T-helper 2 cell treated with Interferon-gamma antibody and Interleukin-4, amounts not matched to agents 100 ng/mL and 5 ng/mL, for 36 hours (primary cell): ENCODE data around the gene CLIP3. TPM values are rescaled to one million over a fixed set of nuclear protein-coding genes. Genes with fewer than 3 reads are reported as not detected.
"Not testable (repeated sequence)": the region's sequence is repeated elsewhere in the genome, so short reads cannot be mapped to it uniquely, and the experiment has no call there.

Experiments used
- intact Hi-C: fragments of 100-400 bp; cut with micrococcal nuclease; formaldehyde crosslinking; loops from one replicate; pipeline ENCODE4 v1.15.1; 2023
- total RNA-seq: library from RNA; stranded (reverse); gene quantifications from 2 replicates; pipeline ENCODE4 v1.2.3, GENCODE V29; 2022

CLIP3 gene, protein sequence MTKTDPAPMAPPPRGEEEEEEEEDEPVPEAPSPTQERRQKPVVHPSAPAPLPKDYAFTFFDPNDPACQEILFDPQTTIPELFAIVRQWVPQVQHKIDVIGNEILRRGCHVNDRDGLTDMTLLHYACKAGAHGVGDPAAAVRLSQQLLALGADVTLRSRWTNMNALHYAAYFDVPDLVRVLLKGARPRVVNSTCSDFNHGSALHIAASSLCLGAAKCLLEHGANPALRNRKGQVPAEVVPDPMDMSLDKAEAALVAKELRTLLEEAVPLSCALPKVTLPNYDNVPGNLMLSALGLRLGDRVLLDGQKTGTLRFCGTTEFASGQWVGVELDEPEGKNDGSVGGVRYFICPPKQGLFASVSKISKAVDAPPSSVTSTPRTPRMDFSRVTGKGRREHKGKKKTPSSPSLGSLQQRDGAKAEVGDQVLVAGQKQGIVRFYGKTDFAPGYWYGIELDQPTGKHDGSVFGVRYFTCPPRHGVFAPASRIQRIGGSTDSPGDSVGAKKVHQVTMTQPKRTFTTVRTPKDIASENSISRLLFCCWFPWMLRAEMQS
- 3.0 and 5.1 TPM in 2 replicates for total RNA-seq

- intact Hi-C loops, result no loop called here
Observed at GRCh38 chr19:36032251-36033104, at the start of gene CLIP3. TSS of gene CLIP3 (minus strand) at chr19:36032873. CDS start at chr19:36032357, 516 bp downstream.

DNA sequence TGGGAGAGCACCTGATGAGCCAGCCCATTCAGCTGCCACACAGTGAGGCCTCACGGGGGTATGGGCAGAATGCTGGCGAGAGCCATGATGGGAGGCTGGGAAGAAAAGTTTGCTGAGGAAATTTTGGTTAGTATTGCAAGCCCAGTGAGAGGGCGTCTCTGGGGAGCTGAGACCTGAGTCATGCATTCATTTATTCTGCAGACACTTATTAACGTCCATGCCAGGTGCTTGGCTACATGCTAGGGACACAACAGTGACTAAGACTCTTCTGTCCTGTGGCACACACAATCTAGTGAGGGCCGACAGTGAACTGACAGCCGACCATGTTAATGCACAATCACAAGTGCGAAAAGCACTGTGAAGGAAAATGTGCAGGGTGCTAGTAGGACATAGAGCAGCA lies 49.2 kb upstream of the CLIP3 start:
- intact Hi-C loops, result no loop called here

DNA sequence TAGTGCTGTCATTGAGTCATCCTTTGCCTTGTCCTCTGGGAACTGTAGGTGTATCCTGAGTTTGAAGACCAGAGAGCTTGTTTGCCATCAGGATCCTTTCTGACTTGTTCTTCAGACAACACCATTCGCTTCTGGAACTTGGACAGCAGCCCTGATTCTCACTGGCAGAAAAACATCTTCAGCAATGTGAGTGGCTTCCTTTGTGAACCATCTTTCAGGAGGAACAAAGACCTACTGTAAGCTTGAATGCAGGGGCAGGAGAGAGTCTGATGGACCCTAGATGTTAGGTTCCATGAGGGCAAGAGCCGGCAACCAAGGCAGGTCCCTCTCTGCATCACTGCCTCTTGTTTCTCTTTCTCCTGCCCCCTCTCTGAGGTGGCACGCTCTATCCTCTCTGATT lies 48.7 kb upstream of the CLIP3 start:
- intact Hi-C loops, result no loop called here

- intact Hi-C loops, result no loop called here
Observed at GRCh38 chr19:36079389-36079945, 46.8 kb upstream of the CLIP3 start.

DNA sequence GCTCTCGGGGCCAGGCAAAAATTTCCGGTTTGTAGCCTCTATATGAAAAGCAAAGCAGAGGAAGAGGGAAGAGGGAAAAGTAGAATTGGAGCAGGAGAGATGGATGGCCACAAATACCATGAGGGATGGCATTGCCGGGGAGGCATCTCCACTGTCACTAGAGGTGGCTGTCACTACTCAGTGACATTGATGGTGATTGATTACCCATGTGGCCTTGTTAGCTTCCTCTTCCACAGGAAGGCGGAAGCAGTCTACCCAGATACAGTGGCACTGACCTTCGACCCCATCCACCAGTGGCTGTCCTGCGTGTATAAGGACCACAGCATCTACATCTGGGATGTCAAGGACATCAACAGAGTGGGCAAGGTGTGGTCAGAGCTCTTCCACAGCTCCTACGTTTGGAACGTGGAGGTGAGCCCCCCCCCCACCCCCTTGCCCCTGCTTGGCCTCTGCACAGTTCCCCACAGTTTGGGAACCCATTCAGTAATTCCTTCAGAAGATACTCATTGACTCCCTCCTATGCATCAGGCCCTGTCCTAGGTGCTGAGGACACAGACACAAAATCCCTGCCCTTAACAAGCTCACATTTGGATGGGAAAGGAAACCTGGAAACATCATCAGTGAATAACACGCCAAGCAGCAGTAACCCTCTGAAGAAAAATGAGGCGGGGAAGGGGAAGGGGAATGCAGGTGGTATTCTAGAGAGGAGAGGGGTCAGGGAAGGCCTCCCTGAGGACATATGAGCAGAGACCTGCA lies 40.6 kb upstream of the CLIP3 start:
- intact Hi-C loops, result no loop called here

- intact Hi-C loops, result no loop called here
Observed at GRCh38 chr19:36072081-36072480, 39.4 kb upstream of the CLIP3 start.

DNA sequence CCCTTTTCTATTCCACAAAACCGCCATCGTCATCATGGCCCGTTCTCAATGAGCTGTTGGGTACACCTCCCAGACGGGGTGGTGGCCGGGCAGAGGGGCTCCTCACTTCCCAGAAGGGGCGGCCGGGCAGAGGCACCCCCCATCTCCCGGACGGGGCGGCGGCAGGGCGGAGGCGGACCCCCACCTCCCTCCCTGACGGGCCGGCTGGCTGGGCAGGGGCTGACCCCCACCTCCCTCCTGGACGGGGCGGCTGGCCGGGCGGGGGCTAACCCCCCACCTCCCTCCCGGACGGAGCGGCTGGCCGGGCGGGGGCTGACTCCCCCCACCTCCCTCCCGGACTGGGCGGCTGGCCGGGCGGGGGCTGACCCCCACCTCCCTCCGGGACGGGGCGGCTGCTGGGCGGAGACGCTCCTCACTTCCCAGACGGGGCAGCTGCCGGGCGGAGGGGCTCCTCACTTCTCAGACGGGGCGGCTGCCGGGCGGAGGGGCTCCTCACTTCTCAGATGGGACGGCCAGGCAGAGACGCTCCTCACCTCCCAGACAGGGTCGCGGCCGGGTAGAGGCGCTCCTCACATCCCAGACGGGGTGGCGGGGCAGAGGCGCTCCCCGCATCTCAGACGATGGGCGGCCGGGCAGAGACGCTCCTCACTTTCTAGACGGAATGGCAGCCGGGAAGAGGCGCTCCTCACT lies 36.3 kb upstream of the CLIP3 start:
- intact Hi-C loops, result not testable (repeated sequence)

DNA sequence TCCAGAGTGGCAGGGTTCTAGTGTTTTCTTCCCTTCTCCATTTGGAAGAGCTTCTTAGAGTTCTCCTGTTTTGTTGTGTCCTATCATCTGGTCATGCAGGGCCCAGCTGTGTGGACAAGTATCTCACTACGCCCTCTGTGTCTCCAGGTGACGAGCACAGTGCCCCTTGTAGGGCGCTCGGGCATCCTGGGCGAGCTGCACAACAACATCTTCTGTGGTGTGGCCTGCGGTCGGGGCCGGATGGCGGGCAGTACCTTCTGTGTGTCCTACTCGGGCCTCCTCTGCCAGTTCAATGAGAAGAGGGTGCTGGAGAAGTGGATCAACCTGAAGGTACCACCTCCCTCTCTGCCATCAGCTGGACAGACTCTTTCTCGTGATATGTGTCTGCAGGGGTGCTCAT lies 35.0 kb upstream of the CLIP3 start:
- intact Hi-C loops, result no loop called here

DNA sequence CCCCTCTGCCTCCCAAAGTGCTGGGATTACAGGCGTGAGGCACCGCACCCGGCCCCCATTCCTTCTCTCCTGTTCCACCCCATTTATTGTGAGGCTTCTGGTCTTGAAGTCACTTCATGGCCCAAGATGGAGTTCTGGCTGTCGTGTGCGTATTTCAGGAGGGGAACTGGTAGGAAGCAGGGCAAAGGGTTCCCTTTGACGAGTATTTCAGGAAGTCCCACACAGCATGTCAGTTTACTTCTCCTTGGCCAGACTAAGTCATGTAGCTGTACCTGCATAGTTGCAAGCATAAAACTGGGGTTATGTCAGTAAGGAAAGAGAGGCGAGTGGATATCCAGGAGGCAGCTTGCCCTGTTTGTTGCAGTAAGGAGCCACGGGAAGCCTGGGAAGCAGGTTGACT lies 32.2 kb upstream of the CLIP3 start:
- intact Hi-C loops, result no loop called here

- intact Hi-C loops, result no loop called here
Observed at GRCh38 chr19:36061367-36061766, 28.7 kb upstream of the CLIP3 start.

GRCh38 chr19:36060430-36060829 lies 27.8 kb upstream of the CLIP3 start:
- intact Hi-C loops, result no loop called here

- intact Hi-C loops, result loop anchor here (10.0 kb wide), 1 partner anchor 415 kb away; the partner anchor contains the start of genes COX6B1 and ETV2
Observed at GRCh38 chr19:36059180-36059910, 26.7 kb upstream of the CLIP3 start.

DNA sequence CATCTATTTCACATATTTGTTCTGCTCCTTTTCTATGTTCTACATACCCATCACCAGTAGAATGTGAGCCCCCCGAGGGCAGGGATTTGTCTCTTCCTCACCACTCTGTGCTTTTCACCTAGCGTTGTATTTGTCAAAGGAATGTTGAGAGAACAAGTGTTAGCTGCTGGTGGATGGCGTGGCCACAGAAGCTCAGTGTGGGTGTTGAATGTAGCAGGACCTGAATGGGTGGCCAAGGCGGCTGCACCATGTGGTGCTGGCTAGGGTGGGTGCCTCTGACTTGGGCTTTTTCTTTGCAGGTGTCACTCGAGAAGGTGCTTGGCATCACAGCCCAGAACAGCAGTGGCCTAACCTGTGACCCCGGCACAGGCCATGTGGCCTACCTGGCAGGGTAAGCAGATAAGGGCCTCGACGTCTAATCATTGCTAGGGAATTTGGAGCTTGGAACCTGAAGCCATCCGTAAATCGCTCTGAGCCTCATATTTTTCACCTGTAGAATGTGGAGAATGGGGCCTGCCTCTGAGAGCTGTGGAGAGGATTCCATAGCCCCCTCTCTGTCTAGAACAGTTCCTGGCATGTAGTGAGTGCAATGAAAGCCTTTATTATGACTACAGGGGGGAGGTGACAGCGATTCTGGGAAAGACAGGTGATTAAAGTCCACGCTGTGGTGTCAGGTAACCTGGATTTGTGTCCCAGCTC lies 26.0 kb upstream of the CLIP3 start:
- intact Hi-C loops, result loop anchor here (10.0 kb wide), 1 partner anchor 414 kb away; the partner anchor contains the start of genes COX6B1 and ETV2

GRCh38 chr19:36054733-36055686 lies 22.3 kb upstream of the CLIP3 start, which contains the start of gene WDR62:
TSS of gene WDR62 (plus strand) at chr19:36054897. CDS start at chr19:36054972, 75 bp downstream.
- intact Hi-C loops, result loop anchor here (1.0 to 10.0 kb wide), 11 partner anchors 41 to 410 kb away; partner anchors contain the start of genes ALKBH6, ARHGAP33, COX6B1 and ETV2

DNA sequence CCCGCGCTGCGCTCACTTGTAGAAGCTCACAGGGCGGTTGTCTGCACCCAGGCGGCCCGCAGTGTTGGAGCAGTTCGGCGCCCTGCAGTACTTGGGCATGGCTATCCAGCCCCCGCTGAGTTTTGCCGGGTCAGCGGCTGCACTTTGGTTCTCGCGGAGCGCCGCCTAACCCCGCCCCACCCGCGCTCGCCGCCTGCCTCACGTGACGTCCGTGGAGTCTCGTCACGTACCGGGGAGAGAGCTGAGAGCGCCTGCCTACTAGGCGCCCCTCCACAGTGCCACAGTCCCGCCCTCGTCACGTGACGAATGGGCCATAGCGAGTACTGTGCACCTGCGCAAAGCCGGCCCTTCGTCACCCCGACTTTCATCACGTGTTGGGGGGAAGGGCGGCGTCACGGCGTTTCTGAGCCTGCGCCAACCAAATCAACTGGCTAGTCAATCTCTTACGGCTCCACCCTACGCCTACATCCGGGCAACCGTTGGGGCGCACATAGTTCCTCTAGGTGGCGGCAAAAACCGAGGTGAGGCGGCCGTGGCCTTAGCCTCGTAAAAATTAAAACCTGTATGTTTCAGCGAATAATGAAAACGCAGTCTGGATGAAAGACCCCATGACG lies 21.6 kb upstream of the CLIP3 start, which contains the start of gene THAP8:
Gene THAP8 (minus strand): TSS at position 167 of the 614 bp plus-strand sequence. CDS start 68 bp downstream, at position 99.
- intact Hi-C loops, result loop anchor here (1.0 to 10.0 kb wide), 11 partner anchors 40 to 409 kb away; partner anchors contain the start of genes ALKBH6, ARHGAP33, COX6B1 and ETV2

DNA sequence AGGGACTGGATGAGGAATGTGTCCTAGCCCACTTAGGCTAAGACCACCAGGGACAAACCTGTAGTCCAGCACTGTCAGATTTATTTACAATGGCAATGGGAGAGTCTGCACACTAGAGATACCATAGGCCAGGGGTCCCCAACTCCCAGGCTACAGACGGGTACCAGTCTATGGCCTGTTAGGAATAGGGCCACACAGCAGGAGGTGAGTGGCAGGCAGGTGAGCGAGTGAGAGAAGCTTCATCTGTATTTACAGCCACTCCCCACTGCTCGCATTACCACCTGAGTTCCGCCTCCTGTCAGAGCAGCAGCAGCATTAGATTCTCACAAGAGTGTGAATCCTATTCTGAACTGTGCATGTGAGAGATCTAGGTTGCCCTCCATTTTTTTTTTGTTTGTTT lies 19.0 kb upstream of the CLIP3 start:
- intact Hi-C loops, result loop anchor here (5.0 to 10.0 kb wide), 2 partner anchors 349 to 407 kb away; partner anchors contain the start of genes COX6B1, ETV2 and ZBTB32

DNA sequence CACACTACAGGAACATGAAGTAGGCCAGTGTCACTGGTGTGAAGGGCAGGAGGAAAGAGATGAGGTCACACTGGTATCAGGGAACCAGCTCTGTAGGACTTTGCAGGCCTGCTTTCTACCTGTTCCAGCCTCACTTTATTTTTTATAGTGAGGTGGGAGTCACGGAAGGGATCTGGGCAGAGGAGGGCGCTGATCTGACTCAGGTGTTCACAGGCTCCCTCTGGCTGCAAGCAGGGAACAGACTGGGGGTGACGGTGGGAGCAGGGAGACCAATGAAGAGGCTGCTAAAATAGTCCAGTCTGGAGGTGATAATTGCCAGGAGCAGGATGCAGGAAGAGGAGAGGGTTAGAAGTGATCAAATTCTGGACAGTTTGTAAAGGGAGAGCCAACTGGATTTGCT lies 18.6 kb upstream of the CLIP3 start:
- intact Hi-C loops, result loop anchor here (5.0 to 10.0 kb wide), 2 partner anchors 349 to 406 kb away; partner anchors contain the start of genes COX6B1, ETV2 and ZBTB32
